HepG2 (cell line): ENCODE data around the gene PSMB8. TPM values are rescaled to one million over a fixed set of nuclear protein-coding genes. Genes with fewer than 3 reads are reported as not detected.
A peak's percentile ranks its signal among the peaks of the same experiment; 100 is the strongest.

Experiments used
- ATAC-seq: fragments of 200-7000 bp; cut with Tn5 transposase; 3 replicates; pipeline ENCODE4 v1.9.1; 2020; ENCODE audit warnings: mild to moderate bottlenecking, moderate library complexity
- BruUV-seq: library from RNA; stranded (reverse); fragments of 400-500 nt; replicated peaks from 2 replicates; lab custom pipeline; 2021; lab: Mats Ljungman, UMichigan
- CTCF ChIA-PET: fragments of 300-600 bp; formaldehyde crosslinking; extraction: SDS; loops from one replicate; lab custom pipeline; 2021; ENCODE audit warnings: low total read pairs, inconsistent platforms, low intra/inter-chr PET ratio; lab: Yijun Ruan, JAX
- POLR2A ChIA-PET: fragments of 350-600 bp; sonication (Branson Sonifier 250); formaldehyde crosslinking; loops from one replicate; lab custom pipeline; 2020; ENCODE audit warnings: antibody characterized with exemption, inconsistent platforms; lab: Yijun Ruan, JAX
- DNase-seq: peaks from one replicate; pipeline ENCODE4 v3.0.0-alpha.2; 2015; ENCODE audit warnings: low spot score
- FAIRE-seq: peaks from 3 replicates; lab custom pipeline; 2011; peaks lifted over from hg19 to GRCh38; lab: Jason Lieb, UNC
- H2AFZ ChIP-seq: one replicate; pipeline ENCODE4 v1.6.1; 2011; ENCODE audit warnings: low read length, inconsistent platforms
- H3K27ac ChIP-seq: fragments of 300-600 bp; 3 replicates; pipeline ENCODE4 v1.8.0; 2011; ENCODE audit warnings: mixed run types, mild to moderate bottlenecking, mixed read lengths, low read length, inconsistent platforms; ENCODE audit not compliant: insufficient read depth; ENCODE audit errors: extremely low read length
- H3K27me3 ChIP-seq, 2 experiments: fragments of 200-600 bp in 1 of 2; 2 replicates in 1 of 2; 3 replicates in 1 of 2; pipeline versions ENCODE4 v1.6.0 to v1.8.0; 2011; ENCODE audit warnings: low read length in 2 of 2, mild to moderate bottlenecking in 2 of 2, moderate library complexity in 2 of 2, inconsistent platforms in 1 of 2; ENCODE audit not compliant: insufficient read depth in 2 of 2, control insufficient read depth in 1 of 2
- H3K36me3 ChIP-seq, 2 experiments: fragments of 200-600 bp in 1 of 2; replicated peaks in 1 of 2; 2 replicates in 1 of 2; 3 replicates in 1 of 2; pipeline versions ENCODE4 v1.5.1 to v1.8.0; 2011; ENCODE audit warnings: low read length in 2 of 2, inconsistent platforms in 1 of 2; ENCODE audit not compliant: insufficient read depth in 2 of 2, control insufficient read depth in 1 of 2
- H3K4me1 ChIP-seq: 2 replicates; pipeline ENCODE4 v1.5.1; 2012; ENCODE audit warnings: low read length, inconsistent platforms; ENCODE audit not compliant: insufficient read depth
- H3K4me2 ChIP-seq: 2 replicates; pipeline ENCODE4 v1.6.0; 2011; ENCODE audit warnings: low read depth, low read length, inconsistent platforms
- H3K4me3 ChIP-seq, 3 experiments: fragments of 200-600 bp in 1 of 3; sonication (generic), shearing (Covaris generic) in 1 of 3; replicated peaks in 1 of 3; 2 replicates each; pipeline ENCODE4 v1.5.1; 2011 to 2016; ENCODE audit warnings: low read length in 3 of 3, inconsistent platforms in 2 of 3, low read depth in 2 of 3, mild to moderate bottlenecking in 2 of 3, control low read depth in 1 of 3, mixed read lengths in 1 of 3; ENCODE audit not compliant: insufficient read depth in 1 of 3
- H3K79me2 ChIP-seq: one replicate; pipeline ENCODE4 v1.6.1; 2011; ENCODE audit warnings: low read length, inconsistent platforms; ENCODE audit not compliant: insufficient read depth
- H3K9ac ChIP-seq: 2 replicates; pipeline ENCODE4 v1.6.0; 2011; ENCODE audit warnings: mild to moderate bottlenecking, low read depth, low read length, inconsistent platforms; ENCODE audit not compliant: insufficient read depth
- H3K9me3 ChIP-seq: 2 replicates; pipeline ENCODE4 v1.5.1; 2012; ENCODE audit warnings: mild to moderate bottlenecking, low read length
- H4K20me1 ChIP-seq: 2 replicates; pipeline ENCODE4 v1.6.0; 2011; ENCODE audit warnings: inconsistent platforms, mild to moderate bottlenecking, low read length, moderate library complexity; ENCODE audit not compliant: insufficient read depth
- AHDC1 ChIP-seq: sonication (generic); formaldehyde crosslinking; IDR thresholded peaks from 2 replicates; pipeline ENCODE4 v1.5.1; 2020; ENCODE audit warnings: mild to moderate bottlenecking, missing genetic modification reagents, borderline replicate concordance
- ARHGAP35 ChIP-seq: sonication (generic); formaldehyde crosslinking; IDR thresholded peaks from 2 replicates; pipeline ENCODE4 v1.9.0; 2022; ENCODE audit warnings: mild to moderate bottlenecking, inconsistent platforms, moderate library complexity, missing genetic modification reagents, borderline replicate concordance
- ARID3A ChIP-seq: IDR thresholded peaks from 2 replicates; pipeline ENCODE4 v1.6.1; 2012; ENCODE audit warnings: low read depth, low read length, improper control_type of control experiment
- ATF3 ChIP-seq: sonication (generic); formaldehyde crosslinking; IDR thresholded peaks from 2 replicates; pipeline ENCODE4 v1.4.0; 2020; ENCODE audit warnings: missing genetic modification reagents
- RAD21 ChIP-seq: fragments of 450-650 bp; formaldehyde crosslinking; IDR thresholded peaks from 2 replicates; pipeline ENCODE4 v1.5.0; 2020; ENCODE audit warnings: mild to moderate bottlenecking
- SMC3 ChIP-seq: IDR thresholded peaks from 2 replicates; pipeline ENCODE4 v1.6.1; 2011; ENCODE audit warnings: low read length, improper control_type of control experiment
- TBP ChIP-seq: sonication (generic); formaldehyde crosslinking; IDR thresholded peaks from 2 replicates; pipeline ENCODE4 v1.5.0; 2020; ENCODE audit warnings: missing genetic modification reagents
- WIZ ChIP-seq: sonication (generic); formaldehyde crosslinking; IDR thresholded peaks from 2 replicates; pipeline ENCODE4 v1.5.1; 2020; ENCODE audit warnings: mild to moderate bottlenecking, missing genetic modification reagents
- ZBTB42 ChIP-seq: sonication (generic); formaldehyde crosslinking; IDR thresholded peaks from 2 replicates; pipeline ENCODE4 v1.5.0; 2020; ENCODE audit warnings: mild to moderate bottlenecking, missing genetic modification reagents
- ZBTB46 ChIP-seq: sonication (generic); formaldehyde crosslinking; IDR thresholded peaks from 2 replicates; pipeline ENCODE4 v1.4.0; 2020; ENCODE audit warnings: mild to moderate bottlenecking, missing genetic modification reagents, borderline replicate concordance
- ZNF205 ChIP-seq: IDR thresholded peaks from 2 replicates; pipeline ENCODE4 v1.6.1; 2018; ENCODE audit warnings: missing biosample characterization, missing genetic modification reagents
- WGBS: methylation state at CpG from one replicate; pipeline ENCODE4 v1.1.6; 2017; ENCODE audit warnings: low lambda C conversion rate; 5-methylcytosine and 5-hydroxymethylcytosine counted together
- in situ Hi-C: cut with HindIII; loops from 2 replicates; pipeline ENCODE4 v1.10.0; 2017; ENCODE audit warnings: low pct_unique_long_range_greater_than_20kb; ENCODE audit not compliant: extremely low pct_ligation_motif_present
- intact Hi-C: fragments of 100-400 bp; cut with micrococcal nuclease; formaldehyde crosslinking; loops from one replicate; pipeline ENCODE4 v1.10.0; 2022; ENCODE audit not compliant: unreplicated experiment
- polyA plus RNA-seq, 8 experiments: library from polyadenylated mRNA; depleted of rRNA in 3 of 8; stranded (reverse) in 7 of 8; unstranded in 1 of 8; fragments of >200 nt; fragmentation: Illumina TruSeq in 4 of 8; extraction: Trizol in 4 of 8; gene quantifications; 2 replicates each; pipeline versions ENCODE4 v1.2.1 to v1.2.3, GENCODE V29; 2011 to 2016; ENCODE audit warnings: low read depth in 4 of 8, missing spikeins in 1 of 8, mixed read lengths in 1 of 8; ENCODE audit not compliant: insufficient read depth in 1 of 8
- total RNA-seq, 5 experiments: library from RNA; depleted of rRNA; stranded (reverse); fragments of >200 nt; fragmentation: Illumina TruSeq; extraction: Trizol; gene quantifications; 2 replicates each; pipeline ENCODE4 v1.2.3, GENCODE V29; 2016; ENCODE audit warnings: low read depth in 1 of 5

The PSMB8 gene
- total and polyA plus RNA-seq, 2 of the 13 experiments (the other 11 are each of a cell fraction or from before 2014, with no cell fraction given) = 30.7 to 64.7 TPM

- TF ChIP-seq ATF3 (CRISPR knock-in tag) (no peak), ZBTB46 (no peak)
Observed at GRCh38 chr6:32886681-32887383, 43.0 kb upstream of the PSMB8 start (continued).

GRCh38 chr6:32885698-32886286 is 41.9 kb upstream of the PSMB8 start:
- Histone ChIP-seq H2AFZ (no peak overlapping the region), H3K4me2 (no peak overlapping the region), H3K9me3 (no peaks in the 10 kb centered on the region), H3K36me3 (no peaks in the 10 kb centered on the region), H3K79me2 (no peaks in the 10 kb centered on the region), H3K27ac (no peak overlapping the region), H3K27me3 (peaks cover 0 to 36% of the 10 kb centered on the region in 2 experiments; a peak in 2 of 5 replicates), H3K9ac (no peak overlapping the region), H3K4me1 (no peaks in the 10 kb centered on the region), H4K20me1 (no peaks in the 10 kb centered on the region), H3K4me3 (no peak overlapping the region)
- CTCF ChIA-PET = interaction anchor here (0.9 to 3.8 kb wide), 5 partner anchors 10 to 99 kb away, joined by 3 to 48 read pairs (median 14); partner anchors contain the start of gene HLA-DMA
- 23% methylated on average over 4 of the region's 4 CpGs for WGBS
- peak; percentile 67 for ATAC-seq
- in situ Hi-C loops (loop anchor here (5.0 kb wide), 1 partner anchor 62 kb away; no protein-coding TSS in a partner anchor), intact Hi-C loops (loop anchor here (1.0 to 5.0 kb wide), 3 partner anchors 62 to 100 kb away; partner anchors contain the start of gene BRD2)
- POLR2A ChIA-PET = interaction anchor here (1.0 to 1.2 kb wide), 2 partner anchors 9 to 97 kb away, joined by 3 to 4 read pairs; no protein-coding TSS in a partner anchor
- DNase-seq = peak; percentile 77
- BruUV-seq = no TSS peak
- FAIRE-seq = peak; percentile 73
- TF ChIP-seq WIZ (CRISPR knock-in tag) (no peak), TBP (CRISPR knock-in tag) (no peak), ZBTB42 (no peak), ARHGAP35 (no peak), RAD21 (peak; percentile 67), ZNF205 (CRISPR knock-in tag) (no peak), SMC3 (peak; percentile 80), ARID3A (no peak), AHDC1 (CRISPR knock-in tag) (no peak)
